Thyroid gland (tissue), 4 donors: ENCODE measurements around the gene OR7A5.

Source experiments
- POLR2A ChIP-seq, 2 donors: fragments of 450-650 bp; IDR thresholded peaks; one replicate each; pipeline ENCODE4 v1.6.1; 2017; ENCODE audit warnings: antibody characterized with exemption in 2 of 2, mild to moderate bottlenecking in 2 of 2, moderate library complexity in 1 of 2
- TF ChIP-seq, protein P1 (sequence below), 6 experiments: fragments of 200-600 bp in 3 of 6; fragments of 450-650 bp in 3 of 6; sonication (generic) in 3 of 6; IDR thresholded peaks; one replicate each; pipeline ENCODE4 v1.5.1; 2016 to 2019; ENCODE audit warnings: antibody characterized with exemption in 6 of 6, mild to moderate bottlenecking in 2 of 6, inconsistent platforms in 1 of 6, moderate library complexity in 1 of 6

- TF ChIP-seq, protein P1, sequence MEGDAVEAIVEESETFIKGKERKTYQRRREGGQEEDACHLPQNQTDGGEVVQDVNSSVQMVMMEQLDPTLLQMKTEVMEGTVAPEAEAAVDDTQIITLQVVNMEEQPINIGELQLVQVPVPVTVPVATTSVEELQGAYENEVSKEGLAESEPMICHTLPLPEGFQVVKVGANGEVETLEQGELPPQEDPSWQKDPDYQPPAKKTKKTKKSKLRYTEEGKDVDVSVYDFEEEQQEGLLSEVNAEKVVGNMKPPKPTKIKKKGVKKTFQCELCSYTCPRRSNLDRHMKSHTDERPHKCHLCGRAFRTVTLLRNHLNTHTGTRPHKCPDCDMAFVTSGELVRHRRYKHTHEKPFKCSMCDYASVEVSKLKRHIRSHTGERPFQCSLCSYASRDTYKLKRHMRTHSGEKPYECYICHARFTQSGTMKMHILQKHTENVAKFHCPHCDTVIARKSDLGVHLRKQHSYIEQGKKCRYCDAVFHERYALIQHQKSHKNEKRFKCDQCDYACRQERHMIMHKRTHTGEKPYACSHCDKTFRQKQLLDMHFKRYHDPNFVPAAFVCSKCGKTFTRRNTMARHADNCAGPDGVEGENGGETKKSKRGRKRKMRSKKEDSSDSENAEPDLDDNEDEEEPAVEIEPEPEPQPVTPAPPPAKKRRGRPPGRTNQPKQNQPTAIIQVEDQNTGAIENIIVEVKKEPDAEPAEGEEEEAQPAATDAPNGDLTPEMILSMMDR (IDR thresholded peaks at IDR 0.05): no peak
- TF ChIP-seq POLR2A (IDR thresholded peaks at IDR 0.05): no peak
Observed at GRCh38 chr19:14796021-14796420, 39.0 kb downstream of the OR7A5 start.
